IMR-90 (cell line): ENCODE data around the gene TRABD2A. TPM values are rescaled to one million over a fixed set of nuclear protein-coding genes. Genes with fewer than 3 reads are reported as not detected.

Source experiments
- ATAC-seq: fragments of 200-7000 bp; cut with Tn5 transposase; 2 replicates; pipeline ENCODE4 v1.9.1; 2020; ENCODE audit warnings: low read depth, mild to moderate bottlenecking, moderate library complexity
- BruUV-seq: library from RNA; stranded (reverse); fragments of 400-500 nt; replicated peaks from 2 replicates; lab custom pipeline; 2021; lab: Mats Ljungman, UMichigan
- CTCF ChIA-PET: fragments of 300-600 bp; formaldehyde crosslinking; extraction: SDS; loops from one replicate; lab custom pipeline; 2021; ENCODE audit warnings: antibody characterized with exemption; lab: Yijun Ruan, JAX
- POLR2A ChIA-PET: fragments of 300-600 bp; sonication (Branson Sonifier 250); formaldehyde crosslinking; loops from one replicate; lab custom pipeline; 2022; ENCODE audit warnings: antibody characterized with exemption; ENCODE audit not compliant: unreplicated experiment; lab: Charles Lee
- DNase-seq: peaks from one replicate; pipeline ENCODE4 v3.0.0; 2013
- H2AFZ ChIP-seq: replicated peaks from 2 replicates; pipeline ENCODE3; 2013; ENCODE audit warnings: low read length, mild to moderate bottlenecking; ENCODE audit not compliant: poor library complexity
- H2AK5ac ChIP-seq: 2 replicates; pipeline ENCODE4 v1.6.1; 2013; ENCODE audit warnings: low read depth, low read length, inconsistent platforms
- H2AK9ac ChIP-seq: replicated peaks from 2 replicates; pipeline ENCODE3; 2013; ENCODE audit warnings: mild to moderate bottlenecking, low read depth, low read length, moderate library complexity; ENCODE audit not compliant: poor library complexity
- H2BK120ac ChIP-seq: 2 replicates; pipeline ENCODE4 v1.6.1; 2013; ENCODE audit warnings: low read depth, low read length, inconsistent platforms
- H2BK15ac ChIP-seq: 3 replicates; pipeline ENCODE4 v1.6.1; 2013; ENCODE audit warnings: low read depth, low read length, inconsistent platforms
- H2BK20ac ChIP-seq: 2 replicates; pipeline ENCODE4 v1.6.1; 2013; ENCODE audit warnings: low read depth, mild to moderate bottlenecking, inconsistent platforms, low read length, moderate library complexity
- H2BK5ac ChIP-seq: 2 replicates; pipeline ENCODE4 v1.6.1; 2013; ENCODE audit warnings: mild to moderate bottlenecking, low read depth, low read length, inconsistent platforms; ENCODE audit not compliant: poor library complexity, severe bottlenecking
- H3K14ac ChIP-seq: replicated peaks from 2 replicates; pipeline ENCODE4 v1.6.1; 2013; ENCODE audit warnings: low read depth, low read length, inconsistent platforms
- H3K18ac ChIP-seq: 2 replicates; pipeline ENCODE4 v1.6.1; 2013; ENCODE audit warnings: low read depth, low read length, control low read depth
- H3K23ac ChIP-seq: 2 replicates; pipeline ENCODE4 v1.6.1; 2013; ENCODE audit warnings: low read depth, low read length, inconsistent platforms
- H3K27ac ChIP-seq: 2 replicates; pipeline ENCODE4 v1.5.1; 2013; ENCODE audit warnings: mild to moderate bottlenecking, control low read depth, low read length; ENCODE audit not compliant: insufficient read depth
- H3K27me3 ChIP-seq: 2 replicates; pipeline ENCODE4 v1.6.1; 2013; ENCODE audit warnings: low read length; ENCODE audit not compliant: control insufficient read depth, insufficient read depth
- H3K36me3 ChIP-seq: 2 replicates; pipeline ENCODE4 v1.6.1; 2013; ENCODE audit warnings: low read length, mixed read lengths; ENCODE audit not compliant: control insufficient read depth, insufficient read depth
- H3K4ac ChIP-seq: 2 replicates; pipeline ENCODE4 v1.6.1; 2013; ENCODE audit warnings: low read depth, low read length, inconsistent platforms
- H3K4me1 ChIP-seq: 2 replicates; pipeline ENCODE4 v1.6.1; 2013; ENCODE audit warnings: low read length, mixed read lengths; ENCODE audit not compliant: control insufficient read depth, insufficient read depth
- H3K4me2 ChIP-seq: 2 replicates; pipeline ENCODE4 v1.6.1; 2013; ENCODE audit warnings: low read depth, mild to moderate bottlenecking, control low read depth, low read length, moderate library complexity
- H3K4me3 ChIP-seq: 2 replicates; pipeline ENCODE4 v1.5.1; 2013; ENCODE audit warnings: low read depth, mild to moderate bottlenecking, control low read depth, low read length, moderate library complexity; ENCODE audit not compliant: insufficient read depth
- H3K56ac ChIP-seq: 2 replicates; pipeline ENCODE4 v1.6.1; 2013; ENCODE audit warnings: low read length, inconsistent platforms; ENCODE audit not compliant: insufficient read depth; ENCODE audit errors: extremely low read depth
- H3K79me1 ChIP-seq, 2 experiments: 2 replicates each; pipeline ENCODE4 v1.6.1; 2013; ENCODE audit warnings: low read length in 2 of 2, inconsistent platforms in 1 of 2, low read depth in 1 of 2
- H3K9ac ChIP-seq: 2 replicates; pipeline ENCODE4 v1.6.1; 2013; ENCODE audit warnings: low read depth, low read length, control low read depth
- H3K9me1 ChIP-seq: 2 replicates; pipeline ENCODE4 v1.6.1; 2013; ENCODE audit warnings: low read length, inconsistent platforms; ENCODE audit not compliant: insufficient read depth
- H3K9me3 ChIP-seq: 2 replicates; pipeline ENCODE4 v1.6.1; 2013; ENCODE audit warnings: low read length; ENCODE audit not compliant: control insufficient read depth, insufficient read depth
- H4K20me1 ChIP-seq: 2 replicates; pipeline ENCODE4 v1.6.1; 2013; ENCODE audit warnings: low read length, inconsistent platforms; ENCODE audit not compliant: insufficient read depth
- H4K5ac ChIP-seq: 2 replicates; pipeline ENCODE4 v1.6.1; 2013; ENCODE audit warnings: mild to moderate bottlenecking, low read depth, low read length, control low read depth
- H4K8ac ChIP-seq, 2 experiments: 2 replicates each; pipeline ENCODE4 v1.6.1; 2013; ENCODE audit warnings: low read depth in 2 of 2, low read length in 2 of 2, control low read depth in 1 of 2, inconsistent platforms in 1 of 2
- H4K91ac ChIP-seq: 2 replicates; pipeline ENCODE4 v1.6.1; 2013; ENCODE audit warnings: low read depth, low read length, inconsistent platforms; ENCODE audit not compliant: insufficient read depth
- BHLHE40 ChIP-seq: fragments of 150-350 bp; IDR thresholded peaks from 2 replicates; pipeline ENCODE4 v1.6.1; 2016; ENCODE audit warnings: mild to moderate bottlenecking, low read depth, low read length
- CEBPB ChIP-seq: IDR thresholded peaks from 2 replicates; pipeline ENCODE4 v1.6.1; 2012; ENCODE audit warnings: low read depth, low read length, improper control_type of control experiment
- CTCF ChIP-seq: conservative IDR thresholded peaks from 2 replicates; pipeline ENCODE4 v1.5.1; 2012; ENCODE audit warnings: mild to moderate bottlenecking, low read depth, low read length, improper control_type of control experiment
- ELK1 ChIP-seq: fragments of 150-350 bp; IDR thresholded peaks from 2 replicates; pipeline ENCODE4 v1.6.1; 2016; ENCODE audit warnings: low read depth, mild to moderate bottlenecking, low read length, moderate library complexity, borderline replicate concordance
- FOS ChIP-seq: fragments of 150-350 bp; IDR thresholded peaks from 2 replicates; pipeline ENCODE4 v1.6.1; 2016; ENCODE audit warnings: low read depth, low read length
- MAZ ChIP-seq: IDR thresholded peaks from 2 replicates; pipeline ENCODE4 v1.6.1; 2012; ENCODE audit warnings: low read depth, mild to moderate bottlenecking, low read length, improper control_type of control experiment, moderate library complexity, borderline replicate concordance
- NFE2L2 ChIP-seq: fragments of 150-350 bp; IDR thresholded peaks from 2 replicates; pipeline ENCODE4 v1.6.1; 2016; ENCODE audit warnings: low read depth, mild to moderate bottlenecking, low read length
- RAD21 ChIP-seq: IDR thresholded peaks from 2 replicates; pipeline ENCODE4 v1.6.1; 2012; ENCODE audit warnings: low read length, improper control_type of control experiment
- RCOR1 ChIP-seq: IDR thresholded peaks from 2 replicates; pipeline ENCODE4 v1.6.1; 2012; ENCODE audit warnings: mild to moderate bottlenecking, low read length, improper control_type of control experiment; ENCODE audit not compliant: insufficient replicate concordance
- RFX5 ChIP-seq: IDR thresholded peaks from 2 replicates; pipeline ENCODE4 v1.8.0; 2012; ENCODE audit warnings: low read depth, mild to moderate bottlenecking, low read length, moderate library complexity
- SMC3 ChIP-seq: fragments of 150-350 bp; IDR thresholded peaks from 2 replicates; pipeline ENCODE4 v1.6.1; 2016; ENCODE audit warnings: low read depth, mild to moderate bottlenecking, antibody characterized with exemption, low read length, moderate library complexity
- WGBS, 2 experiments: methylation state at CpG; one replicate each; pipeline versions ENCODE4 v1.1.5 to v1.1.7; 2013; ENCODE audit warnings: missing lambda C conversion rate in 2 of 2; ENCODE audit not compliant: insufficient read length in 1 of 2; ENCODE audit errors: extremely low coverage in 2 of 2; 5-methylcytosine and 5-hydroxymethylcytosine counted together
- dilution Hi-C: fragments of 300-500 bp; cut with HindIII; formaldehyde crosslinking; loops from one replicate; pipeline ENCODE4 v1.14.3; 2018; ENCODE audit warnings: low sequenced_read_pairs; ENCODE audit not compliant: unreplicated experiment
- in situ Hi-C: fragments of 300-500 bp; cut with MboI; formaldehyde crosslinking; loops from 3 replicates; pipeline ENCODE4 v1.14.3; 2019; ENCODE audit warnings: low sequenced_read_pairs, inconsistent platforms, mixed read lengths
- intact Hi-C: fragments of 100-400 bp; cut with micrococcal nuclease; formaldehyde crosslinking; loops from 2 replicates; pipeline ENCODE4 v1.10.0; 2022
- polyA plus RNA-seq, 3 experiments: library from polyadenylated mRNA; depleted of rRNA; stranded (reverse); fragments of >200 nt; gene quantifications; 2 replicates each; pipeline ENCODE4 v1.2.3, GENCODE V29; 2012; ENCODE audit warnings: low replicate concordance in 1 of 3
- total RNA-seq: library from RNA; depleted of rRNA; stranded (reverse); fragments of >200 nt; gene quantifications from 2 replicates; pipeline ENCODE4 v1.2.3, GENCODE V29; 2012
- TF ChIP-seq, protein P1 (sequence below): fragments of 150-350 bp; IDR thresholded peaks from 2 replicates; pipeline ENCODE4 v1.6.1; 2017; ENCODE audit warnings: mild to moderate bottlenecking, antibody characterized with exemption, low read length, low read depth

TRABD2A gene
- total and polyA plus RNA-seq, 2 of the 4 experiments (the other 2 are of a cell fraction) = 17.6 to 20.3 TPM

DNA sequence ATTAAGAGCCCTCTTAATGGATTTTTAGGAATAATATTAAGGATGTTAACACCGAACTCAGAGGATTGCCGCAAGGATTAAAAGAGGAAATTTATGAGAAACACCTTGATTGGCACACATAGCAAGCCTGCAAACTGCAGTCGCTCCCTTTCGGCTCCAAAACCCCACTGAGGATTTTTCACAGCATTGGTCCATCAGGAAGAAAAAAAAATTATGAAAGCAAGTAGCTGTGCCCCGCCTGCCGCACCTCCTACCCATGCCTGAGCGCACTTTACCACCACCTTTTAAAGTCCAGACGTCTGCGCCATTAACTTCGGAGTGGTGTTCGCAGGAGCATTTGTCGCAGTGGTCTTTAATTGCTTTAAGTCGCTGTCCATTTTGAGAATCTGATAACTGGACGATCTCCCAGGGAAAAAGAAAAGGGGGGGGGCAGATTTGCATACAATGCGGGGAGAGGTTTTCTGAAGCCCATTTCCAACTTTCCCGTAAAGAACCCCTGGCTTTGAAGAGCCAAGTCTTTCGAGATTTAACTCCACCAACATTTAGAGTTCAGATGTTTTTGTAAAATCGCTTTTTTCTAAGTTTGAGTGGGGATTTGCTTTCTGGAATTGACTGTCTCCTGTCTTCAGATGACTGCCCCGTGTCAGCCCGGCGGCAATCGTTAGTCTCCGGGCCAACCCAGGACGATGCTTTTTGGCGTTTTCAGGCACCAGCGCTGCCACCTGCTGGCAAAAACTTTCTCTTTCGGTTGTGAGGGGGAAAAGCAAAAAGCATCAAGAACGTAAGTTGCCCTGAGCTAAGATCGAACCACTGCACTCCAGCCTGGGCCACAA lies 913 bp upstream of the TRABD2A start:
- H4K5ac ChIP-seq = peak overlapping the region; percentile 11
- peak overlapping the region; percentile 10 for H3K18ac ChIP-seq
- BruUV-seq = no TSS peak
- peak overlapping the region; percentile 73 for H2BK5ac ChIP-seq
- POLR2A ChIA-PET = no interaction called here
- peak overlapping the region; percentile 45 for H4K91ac ChIP-seq
- peaks cover 8% of the 10 kb centered on the region; the same call in 1 of the 2 replicates for H3K9me1 ChIP-seq
- peak overlapping the region; percentile 97 for H3K4me2 ChIP-seq
- dilution Hi-C loops = no loop called here
- H3K27ac ChIP-seq = peak overlapping the region; percentile 63
- H3K36me3 ChIP-seq = no peaks in the 10 kb centered on the region
- no peaks in the 10 kb centered on the region for H3K27me3 ChIP-seq
- no peaks in the 10 kb centered on the region for H3K9me3 ChIP-seq
- H2AK5ac ChIP-seq = no peak overlapping the region
- no peaks in the 10 kb centered on the region for H4K20me1 ChIP-seq
- peaks cover 10 to 26% of the 10 kb centered on the region in 2 experiments; a peak in 3 of 4 replicates for H3K79me1 ChIP-seq
- 0% methylated on average over 7 of the region's 29 CpGs; no CpG with 5 or more reads in 1 of the 2 experiments for WGBS, 2 experiments
- peak overlapping the region; percentile 60 for H2BK120ac ChIP-seq
- H4K8ac ChIP-seq = peak overlapping the region; percentile 14 to 48; a peak in 2 of 4 replicates
- H3K4me1 ChIP-seq = peaks cover 12% of the 10 kb centered on the region
- peak overlapping the region; percentile 62 for H3K23ac ChIP-seq
- DNase-seq (peak; percentile 85), ATAC-seq (peak; percentile 70)
- peak overlapping the region; percentile 73 for H3K9ac ChIP-seq
- peak overlapping the region; percentile 79; the same call in 1 of the 2 replicates for H3K56ac ChIP-seq
- H2BK15ac ChIP-seq = 0 out of 3 replicates have a peak overlapping the region, but pooled peaks have one; percentile 16
- H2AFZ ChIP-seq = peak overlapping the region; percentile 95
- H3K4ac ChIP-seq = peak overlapping the region; percentile 12
- H2AK9ac ChIP-seq = peak overlapping the region; percentile 34
- H2BK20ac ChIP-seq = peak overlapping the region; percentile 52
- peak overlapping the region; percentile 91 for H3K4me3 ChIP-seq
- intact Hi-C loops = loop anchor here (1.0 to 2.0 kb wide), 6 partner anchors 24 to 386 kb away; partner anchors contain the start of gene TMSB10
- H3K14ac ChIP-seq = 0 out of 2 replicates have a peak overlapping the region, but pooled peaks have one; percentile 30
- CTCF ChIA-PET = interaction anchor here (0.7 to 2.2 kb wide), 7 partner anchors 17 to 122 kb away, joined by 3 to 8 read pairs (median 4); no protein-coding TSS in a partner anchor
- in situ Hi-C loops = loop anchor here (5.0 kb wide), 1 partner anchor 389 kb away; no protein-coding TSS in a partner anchor
- TF ChIP-seq BHLHE40 (0 out of 2 replicates have a peak, but pooled peaks have one; percentile 35), MAZ (no peak), FOS (no peak), CTCF (peak; percentile 84), ELK1 (no peak), CEBPB (no peak), RFX5 (no peak), RAD21 (peak; percentile 85), NFE2L2 (no peak), SMC3 (peak; percentile 91), RCOR1 (no peak)
- TF ChIP-seq, protein P1, sequence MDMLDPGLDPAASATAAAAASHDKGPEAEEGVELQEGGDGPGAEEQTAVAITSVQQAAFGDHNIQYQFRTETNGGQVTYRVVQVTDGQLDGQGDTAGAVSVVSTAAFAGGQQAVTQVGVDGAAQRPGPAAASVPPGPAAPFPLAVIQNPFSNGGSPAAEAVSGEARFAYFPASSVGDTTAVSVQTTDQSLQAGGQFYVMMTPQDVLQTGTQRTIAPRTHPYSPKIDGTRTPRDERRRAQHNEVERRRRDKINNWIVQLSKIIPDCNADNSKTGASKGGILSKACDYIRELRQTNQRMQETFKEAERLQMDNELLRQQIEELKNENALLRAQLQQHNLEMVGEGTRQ = no peak
